ENCODE data around the gene SS18L1. TPM values are rescaled to one million over a fixed set of nuclear protein-coding genes. Genes with fewer than 3 reads are reported as not detected.

The SS18L1 gene
- total RNA-seq, 1 donor from 2014 or later, result 75.0 TPM

- no peak for DNase-seq
These were observed 30.6 kb downstream of the SS18L1 start for GRCh38 chr20:62174021-62174804.

- DNase-seq, result no peak
These were observed 31.5 kb downstream of the SS18L1 start for GRCh38 chr20:62174870-62175624.

GRCh38 chr20:62175711-62176110, 32.1 kb downstream of the SS18L1 start:
- DNase-seq, result no peak

GRCh38 chr20:62176866-62177265, 33.3 kb downstream of the SS18L1 start:
- DNase-seq, result no peak

GRCh38 chr20:62177307-62177706, 33.7 kb downstream of the SS18L1 start:
- no peak for DNase-seq

- DNase-seq, result no peak
These were observed 35.0 kb downstream of the SS18L1 start for GRCh38 chr20:62178316-62179161.

- no peak for DNase-seq
These were observed 35.6 kb downstream of the SS18L1 start for GRCh38 chr20:62179162-62179504.

- no peak for DNase-seq
These were observed 38.2 kb downstream of the SS18L1 start for GRCh38 chr20:62181808-62182207.

GRCh38 chr20:62182469-62183425, 39.2 kb downstream of the SS18L1 start, which contains the start of gene MTG2:
Gene MTG2 (plus strand): TSS chr20:62183028. CDS start chr20:62193421, 10,393 bp downstream.
- DNase-seq, result peak; percentile 81

GRCh38 chr20:62183426-62184142, 40.0 kb downstream of the SS18L1 start:
- no peak for DNase-seq

- DNase-seq, result no peak
These were observed 42.5 kb downstream of the SS18L1 start for GRCh38 chr20:62186096-62186426.

- no peak for DNase-seq
These were observed 43.6 kb downstream of the SS18L1 start for GRCh38 chr20:62186887-62187866.

- no peak for DNase-seq
These were observed 47.3 kb downstream of the SS18L1 start for GRCh38 chr20:62190639-62191411.

- peak; percentile 27 for DNase-seq
These were observed 48.4 kb downstream of the SS18L1 start for GRCh38 chr20:62191781-62192559.

GRCh38 chr20:62192635-62193034, 49.1 kb downstream of the SS18L1 start:
- DNase-seq, result no peak

- no peak for DNase-seq
These were observed 49.8 kb downstream of the SS18L1 start for GRCh38 chr20:62193079-62194025.

- no peak for DNase-seq
These were observed 51.5 kb downstream of the SS18L1 start for GRCh38 chr20:62195075-62195405.
